NK-92 treated with Interleukin-12 subunit alpha and Interleukin-12 subunit beta, amount 100 ng/mL, for 24 hours (cell line): ENCODE measurements around the gene SARDH.
"Not testable (repeated sequence)": the region's sequence is repeated elsewhere in the genome, so short reads cannot be mapped to it uniquely, and the experiment has no call there.

ENCODE experiments used
- DNase-seq: peaks from one replicate; lab custom pipeline; 2025; lab: John Stamatoyannopoulos, UW

Gene SARDH

DNA sequence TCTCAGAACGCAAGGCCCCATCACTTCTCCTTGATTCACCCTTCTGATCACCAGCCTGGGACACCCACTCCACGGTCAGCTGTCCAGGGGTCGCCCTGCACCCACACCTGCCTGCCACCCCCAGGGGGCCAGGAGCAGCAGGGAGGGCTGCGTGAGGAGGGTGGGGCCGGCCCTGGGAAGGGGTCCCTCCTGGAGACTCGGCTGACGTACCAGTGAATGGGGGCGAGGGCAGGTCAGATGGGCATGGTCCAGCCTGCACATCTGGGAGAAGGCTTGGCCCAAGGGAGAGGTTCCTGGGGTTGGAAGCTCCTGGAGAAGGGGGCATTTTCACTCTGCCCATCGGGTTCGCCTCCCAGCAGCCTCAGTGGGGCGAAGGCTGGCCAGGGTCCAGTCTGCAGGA lies 21.8 kb upstream of the SARDH start:
- DNase-seq = no peak

DNA sequence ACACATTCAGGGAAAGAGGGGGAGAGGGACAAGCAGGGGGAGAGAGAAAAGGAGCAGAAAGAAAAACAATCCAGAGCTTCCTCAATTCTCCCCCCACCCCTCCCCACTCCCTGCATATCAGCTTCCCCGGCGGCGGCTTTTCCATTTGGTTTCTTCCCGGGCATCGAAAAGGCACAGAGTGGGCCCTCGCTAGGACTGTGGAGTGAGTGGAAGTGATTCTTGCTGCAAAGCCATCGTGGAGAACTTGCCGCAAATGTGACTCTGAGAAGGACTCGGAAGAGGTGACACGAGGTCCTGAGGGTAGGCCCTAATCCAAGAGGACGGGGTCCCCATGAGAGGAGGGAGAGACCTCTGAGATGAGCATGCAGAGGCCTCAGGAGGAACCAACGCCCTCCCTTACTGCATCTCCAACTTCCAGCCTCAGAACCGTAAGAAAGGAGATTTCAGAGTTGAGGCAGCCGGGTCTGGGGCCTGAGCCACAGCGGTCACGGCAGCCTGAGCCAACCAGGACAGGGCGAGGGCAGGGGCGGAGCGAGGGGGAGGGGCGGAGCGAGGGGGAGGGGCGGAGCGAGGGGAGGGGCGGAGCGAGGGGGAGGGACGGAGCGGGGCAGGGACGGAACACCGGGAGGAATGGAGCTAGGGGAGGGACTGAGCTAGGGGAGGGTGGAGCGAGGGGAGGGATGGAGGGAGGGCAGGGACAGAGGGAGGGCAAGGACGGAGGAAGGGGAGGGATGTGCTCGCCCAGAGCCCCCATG lies 21.2 kb upstream of the SARDH start:
- no peak for DNase-seq

DNA sequence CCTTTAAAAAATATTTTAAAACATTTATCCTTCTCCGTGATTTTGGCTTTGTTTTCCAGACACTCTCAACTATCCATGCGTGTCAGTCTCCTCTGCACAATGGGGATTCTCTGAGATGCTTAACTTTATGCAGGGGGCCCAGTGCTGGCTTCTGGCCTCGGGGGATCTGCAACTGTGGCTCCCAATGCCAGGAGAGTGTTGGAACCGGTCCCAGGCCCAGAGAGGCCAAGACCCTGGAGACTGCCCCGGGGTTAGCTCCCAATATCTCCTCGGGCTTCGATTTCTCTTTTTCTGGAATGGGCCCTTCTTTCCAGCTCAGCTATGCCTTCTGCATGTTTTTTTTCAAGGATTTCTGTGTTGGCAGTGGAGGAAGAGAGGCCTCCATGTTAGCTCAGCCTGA lies 20.1 kb upstream of the SARDH start:
- DNase-seq = no peak

GRCh38 chr9:133754688-133755227 lies 16.6 kb upstream of the SARDH start:
- DNase-seq = no peak

DNA sequence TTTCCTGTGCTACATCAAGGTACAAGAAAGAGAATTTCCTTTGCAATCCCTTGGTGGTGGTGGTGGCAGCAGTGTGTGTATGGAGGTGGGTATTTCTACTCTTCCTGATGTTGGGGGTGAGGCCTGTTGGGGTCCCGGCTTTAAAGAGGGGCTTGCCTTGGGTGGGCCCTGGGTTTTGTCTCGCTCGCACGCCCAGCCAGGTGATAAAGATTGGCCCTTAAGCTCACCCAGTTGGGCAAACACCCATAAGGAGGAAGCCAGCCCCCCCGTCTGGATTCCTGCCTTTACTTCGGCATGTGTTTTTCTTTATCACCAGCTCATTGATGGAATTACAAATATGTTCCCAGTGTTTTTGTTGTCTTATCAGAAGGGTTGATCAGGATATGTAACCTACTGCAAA lies 16.0 kb upstream of the SARDH start:
- no peak for DNase-seq

- DNase-seq = no peak
Observed at GRCh38 chr9:133752739-133753446, 14.7 kb upstream of the SARDH start.

DNA sequence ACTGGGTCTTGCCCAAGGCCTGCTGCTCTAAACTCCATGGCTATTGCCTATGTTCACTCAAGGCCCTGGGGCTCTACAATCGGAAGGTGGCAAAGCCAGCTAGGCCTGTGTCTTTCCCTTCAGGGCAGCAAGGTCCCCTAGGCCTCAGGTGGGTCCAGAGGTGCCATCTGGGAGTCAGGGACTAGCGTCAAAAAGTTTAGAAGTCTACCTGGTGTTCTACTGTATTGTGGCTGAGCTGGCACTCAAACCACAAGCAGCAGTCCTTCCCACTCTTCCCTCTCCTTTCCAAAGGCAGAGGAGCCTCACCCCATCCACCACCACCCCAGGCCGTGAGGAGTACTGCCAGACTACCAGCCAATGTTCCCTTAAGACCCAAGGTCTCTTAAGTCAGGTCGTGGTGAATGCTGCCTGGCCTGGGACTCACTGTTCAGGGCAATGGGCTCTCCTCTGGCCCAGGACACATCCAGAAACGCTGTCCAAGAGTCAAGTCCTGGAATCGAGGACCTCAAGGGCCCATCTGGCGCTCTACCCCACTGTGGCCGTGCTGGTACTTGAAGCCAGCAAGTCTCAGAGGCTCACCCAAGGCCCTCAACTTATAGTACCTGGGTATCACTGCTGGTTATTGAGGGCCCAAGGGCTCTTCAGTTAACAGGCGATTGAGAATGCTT lies 13.0 kb upstream of the SARDH start:
- DNase-seq = no peak

- no peak for DNase-seq
Observed at GRCh38 chr9:133747309-133747708, 9.2 kb upstream of the SARDH start.

- DNase-seq = not testable (repeated sequence)
Observed at GRCh38 chr9:133744528-133744927, 6.4 kb upstream of the SARDH start.

DNA sequence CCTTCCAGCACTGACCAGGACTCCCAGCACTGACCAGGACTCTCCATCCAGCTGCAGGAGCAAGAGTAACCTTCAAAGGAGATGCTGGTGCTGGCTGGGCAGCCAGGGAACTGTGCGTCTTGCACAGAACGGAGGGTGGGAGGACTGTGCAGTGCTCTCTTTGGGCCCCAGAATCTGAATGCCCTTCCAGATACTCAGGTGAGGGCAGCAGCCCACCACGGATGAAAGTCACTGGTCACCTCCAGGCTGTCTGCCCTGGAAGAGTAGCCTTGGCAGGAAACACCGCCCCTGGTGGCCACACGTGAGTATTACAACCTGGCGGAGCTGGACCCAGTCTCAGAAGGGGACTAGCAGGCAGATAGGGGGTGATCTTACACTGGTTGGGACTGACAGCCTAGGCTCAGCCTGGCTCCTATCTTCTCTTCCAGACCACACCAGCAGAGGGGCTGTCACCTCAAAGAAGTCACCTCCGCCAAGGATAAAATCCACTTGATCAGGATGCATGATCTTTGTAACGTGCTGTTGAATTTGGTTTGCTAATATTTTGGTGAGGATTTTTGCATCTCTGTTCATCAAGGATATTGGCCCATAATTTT lies 4.8 kb upstream of the SARDH start:
- DNase-seq = peak; percentile 41

- no peak for DNase-seq
Observed at GRCh38 chr9:133742251-133742650, 4.1 kb upstream of the SARDH start.

- no peak for DNase-seq
Observed at GRCh38 chr9:133741716-133742115, 3.6 kb upstream of the SARDH start.

DNA sequence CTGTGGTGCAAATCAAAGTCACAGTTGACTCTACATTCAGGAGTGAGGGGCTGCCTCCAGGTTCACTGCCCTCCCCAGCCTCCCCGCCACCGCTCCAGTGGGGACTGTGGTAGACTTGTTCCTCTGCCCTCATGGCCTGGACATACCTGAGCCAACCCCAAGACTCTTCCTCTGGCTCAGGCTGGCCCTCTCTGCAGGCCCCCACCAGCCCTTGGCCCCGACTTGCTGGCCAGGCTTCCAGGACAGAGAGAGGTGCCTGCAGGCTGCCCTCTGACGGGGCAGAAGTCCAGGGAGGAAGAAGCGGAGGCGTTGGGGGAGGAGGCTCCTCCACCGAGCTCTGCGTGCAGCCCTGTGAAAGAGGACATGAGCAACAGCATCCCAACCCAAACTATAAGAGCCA lies 2.8 kb upstream of the SARDH start:
- DNase-seq = no peak

- no peak for DNase-seq
Observed at GRCh38 chr9:133739408-133740280, 1.5 kb upstream of the SARDH start.

DNA sequence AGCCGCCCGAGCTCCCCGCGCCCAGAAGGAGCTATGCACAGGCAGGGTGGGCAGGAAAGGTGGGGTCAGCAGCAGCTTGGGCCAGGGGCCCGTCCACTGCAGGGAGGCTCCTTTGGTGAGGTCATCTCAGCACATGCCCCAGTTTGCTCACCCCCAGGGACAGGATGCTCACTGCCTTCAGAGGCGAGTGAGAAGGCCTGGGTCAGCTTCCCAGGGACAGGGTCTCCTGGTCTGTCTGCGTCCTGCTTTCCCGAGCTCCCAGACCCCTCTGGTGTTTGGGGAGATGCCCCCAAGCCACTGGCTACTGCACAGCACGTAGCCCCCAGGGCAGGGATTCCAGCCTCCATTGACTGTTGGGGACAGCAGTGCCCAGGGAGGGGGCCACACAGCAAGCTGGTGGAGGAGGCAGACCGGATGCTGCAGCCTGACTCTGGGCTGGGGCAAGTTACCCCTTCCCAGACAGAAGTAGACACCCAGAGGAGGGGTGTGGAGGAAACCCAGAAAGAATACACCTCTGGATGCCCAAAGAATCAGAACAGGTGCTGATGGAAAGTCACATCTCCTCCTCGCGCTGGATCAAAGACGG lies 581 bp upstream of the SARDH start:
- no peak for DNase-seq

- no peak for DNase-seq
Observed at GRCh38 chr9:133737071-133737773, 930 bp downstream of the SARDH start.

- DNase-seq = no peak
Observed at GRCh38 chr9:133735931-133736330, 2.2 kb downstream of the SARDH start.

- no peak for DNase-seq
Observed at GRCh38 chr9:133735415-133735775, 2.8 kb downstream of the SARDH start.

DNA sequence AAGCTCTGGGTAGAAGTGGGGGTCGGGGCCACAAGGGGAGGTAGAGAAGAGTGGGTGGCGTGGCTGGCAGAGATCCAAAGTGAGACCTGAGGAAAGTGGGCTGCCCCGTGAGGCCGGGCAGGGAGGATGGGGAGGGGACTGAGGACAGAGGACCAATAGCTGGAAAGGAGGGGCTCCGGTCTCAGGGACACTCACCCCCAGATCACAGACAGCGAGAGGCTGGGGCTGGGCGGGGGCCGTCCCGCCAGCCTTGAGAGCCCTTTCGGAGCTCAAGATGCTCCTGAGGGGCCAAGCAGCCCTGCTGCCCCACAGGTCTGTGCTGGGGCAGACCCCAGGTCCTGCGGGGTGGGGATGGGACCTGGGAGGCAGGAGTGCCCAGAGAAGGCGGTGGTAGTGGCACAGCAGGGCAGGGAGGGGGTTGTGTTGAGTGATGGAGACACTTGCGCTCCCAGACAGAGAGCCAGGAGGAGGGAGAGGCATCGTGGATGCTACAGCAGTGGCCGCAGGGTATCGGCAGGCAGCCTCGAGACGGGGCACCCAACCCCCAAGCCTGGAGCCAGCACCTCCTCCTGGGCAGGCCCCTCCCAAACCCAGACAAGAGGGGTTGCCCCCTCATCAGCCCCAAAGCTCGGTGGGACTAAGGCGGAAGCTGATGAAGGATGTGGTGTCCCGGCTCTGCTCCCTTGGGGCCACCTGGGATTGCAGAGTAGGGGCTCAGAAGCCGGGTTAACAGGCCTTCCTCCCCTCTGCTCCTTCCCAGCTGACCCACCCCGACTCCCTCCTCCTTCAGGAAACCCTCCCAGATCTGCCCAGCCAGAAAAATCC lies 3.4 kb downstream of the SARDH start:
- no peak for DNase-seq
